Head of caudate nucleus (tissue), 42 donors: ENCODE results near the gene U2AF1L4.
A peak's percentile ranks its signal among the peaks of the same experiment; 100 is the strongest.
"Not testable (repeated sequence)": the region's sequence is repeated elsewhere in the genome, so short reads cannot be mapped to it uniquely, and the experiment has no call there.

ENCODE experiments used
- DNase-seq, 42 donors: peaks; one replicate each; pipeline versions ENCODE4 v3.0.0 to v3.0.0-alpha.2; 2020 to 2021; ENCODE audit warnings: mixed read lengths in 7 of 42
- intact Hi-C: fragments of 100-400 bp; cut with DNase I; formaldehyde crosslinking; loops from one replicate; pipeline ENCODE4 v1.15.0; 2022

The U2AF1L4 gene

DNA sequence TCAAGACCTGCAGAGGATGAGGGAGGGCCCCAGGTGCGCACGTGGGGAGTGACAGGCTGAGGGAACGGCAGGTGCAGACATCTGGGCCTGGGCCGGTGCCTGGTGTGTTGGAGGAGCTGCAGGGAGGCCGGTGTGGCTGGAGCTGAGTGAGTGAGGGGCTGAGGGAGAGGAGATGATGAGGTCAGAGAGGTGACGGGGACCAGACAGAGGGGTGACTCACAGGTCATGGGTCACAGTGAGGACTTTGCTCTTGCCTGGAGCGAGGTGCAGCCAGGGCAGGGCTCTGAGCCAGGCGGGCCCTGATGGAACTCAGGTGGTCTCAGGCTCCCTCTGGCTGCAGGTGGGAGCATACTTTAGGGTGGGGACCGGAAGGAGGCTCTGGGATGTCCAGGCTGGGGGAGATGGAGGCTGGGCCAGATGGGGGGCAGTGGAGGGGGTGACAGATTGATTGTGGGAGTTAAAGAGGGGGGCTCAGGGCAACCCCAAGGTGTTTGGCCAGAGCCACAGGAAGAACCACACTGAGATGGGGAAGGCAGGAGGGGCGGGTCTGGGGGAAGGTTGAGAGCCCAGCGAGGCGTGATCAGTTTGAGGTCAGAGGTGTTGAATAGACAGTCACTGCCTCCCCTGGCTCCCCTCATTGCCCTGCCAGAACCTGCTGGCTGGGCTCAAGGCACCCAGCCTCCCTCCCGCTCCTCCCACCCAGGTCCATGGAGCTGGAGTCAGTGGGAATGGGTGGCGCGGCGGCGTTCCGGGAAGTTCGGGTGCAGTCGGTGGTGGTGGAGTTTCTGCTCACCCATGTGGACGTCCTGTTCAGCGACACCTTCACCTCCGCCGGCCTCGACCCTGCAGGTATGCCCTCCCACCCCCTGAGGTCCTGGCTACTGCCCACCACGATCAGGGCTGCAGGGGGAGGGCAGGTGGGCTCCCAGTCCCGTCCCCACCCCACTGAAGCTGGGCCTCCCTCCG lies 38.5 kb upstream of the U2AF1L4 start:
- intact Hi-C loops: no loop called here
- peak in 3 of 42 donors; percentile 29 to 47 (median 37) for DNase-seq

GRCh38 chr19:35782589-35782988 lies 37.4 kb upstream of the U2AF1L4 start:
- no peak for DNase-seq
- intact Hi-C loops: no loop called here

DNA sequence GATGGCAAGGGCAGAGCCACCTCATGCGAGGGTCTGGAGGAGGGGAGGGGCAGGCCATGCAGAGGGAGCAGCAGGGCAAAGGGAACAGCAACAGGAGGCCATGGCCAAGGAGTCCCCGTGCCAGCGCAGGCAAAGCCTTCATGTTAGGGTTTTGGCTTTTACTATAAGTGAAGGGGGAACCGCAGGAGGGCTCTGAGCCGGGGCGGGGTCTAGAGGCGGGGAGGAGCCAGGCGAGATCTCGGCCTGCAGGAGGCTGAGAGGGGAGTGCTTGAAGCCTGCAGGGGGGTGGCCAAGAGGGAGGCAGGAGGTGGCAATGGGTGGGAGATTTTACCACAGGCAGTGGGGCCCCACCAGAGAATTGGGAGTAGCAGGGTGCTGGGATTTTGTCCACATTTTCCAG lies 36.4 kb upstream of the U2AF1L4 start:
- intact Hi-C loops: no loop called here
- no peak for DNase-seq

- no peak for DNase-seq
- intact Hi-C loops: no loop called here
These were observed 35.5 kb upstream of the U2AF1L4 start for GRCh38 chr19:35780717-35781116.

DNA sequence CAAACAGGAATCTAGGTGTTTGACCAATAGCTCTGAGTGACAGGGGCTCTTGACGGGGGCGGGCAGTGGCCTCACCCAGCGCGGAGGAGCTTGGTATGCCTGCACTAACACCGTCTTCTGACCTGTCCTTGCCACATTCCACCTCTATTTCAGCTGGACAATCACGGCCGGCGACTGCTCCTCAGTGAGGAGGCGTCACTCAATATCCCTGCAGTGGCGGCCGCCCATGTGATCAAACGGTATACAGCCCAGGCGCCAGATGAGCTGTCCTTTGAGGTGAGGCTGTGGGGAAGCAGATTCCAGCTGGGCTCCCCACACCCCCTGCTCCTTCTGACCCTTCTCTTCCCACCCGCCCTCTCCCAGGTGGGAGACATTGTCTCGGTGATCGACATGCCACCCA lies 34.8 kb upstream of the U2AF1L4 start:
- intact Hi-C loops: no loop called here
- DNase-seq: no peak

- intact Hi-C loops: loop anchor here (5.0 kb wide), 1 partner anchor 88 kb away; the partner anchor contains the start of gene APLP1
- peak in 24 of 42 donors; percentile 26 to 79 (median 59) for DNase-seq
These were observed 33.8 kb upstream of the U2AF1L4 start for GRCh38 chr19:35779033-35779432.

DNA sequence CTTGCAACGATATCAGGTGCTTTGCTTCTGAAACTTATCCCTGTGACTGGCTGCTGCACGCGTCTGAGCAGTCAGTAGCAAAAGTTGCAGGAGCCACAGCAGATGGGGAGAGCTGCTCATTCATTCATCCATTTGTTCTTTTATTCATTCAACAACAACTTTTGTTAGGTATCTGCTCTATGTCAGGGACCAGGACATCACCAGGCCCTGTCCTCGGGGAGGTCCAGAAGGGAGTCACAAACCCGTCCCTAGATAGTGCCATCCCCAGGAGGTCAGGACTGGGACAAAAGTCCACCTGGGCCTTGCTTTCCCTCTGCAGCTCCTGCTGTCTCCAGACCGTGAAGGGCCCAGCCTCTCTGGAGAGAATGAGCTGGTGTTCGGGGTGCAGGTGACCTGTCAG lies 32.7 kb upstream of the U2AF1L4 start:
- intact Hi-C loops: loop anchor here (5.0 kb wide), 1 partner anchor 89 kb away; the partner anchor contains the start of gene APLP1
- DNase-seq: no peak

- intact Hi-C loops: loop anchor here (5.0 kb wide), 1 partner anchor 90 kb away; the partner anchor contains the start of gene APLP1
These were observed 32.0 kb upstream of the U2AF1L4 start for GRCh38 chr19:35777086-35777841.

DNA sequence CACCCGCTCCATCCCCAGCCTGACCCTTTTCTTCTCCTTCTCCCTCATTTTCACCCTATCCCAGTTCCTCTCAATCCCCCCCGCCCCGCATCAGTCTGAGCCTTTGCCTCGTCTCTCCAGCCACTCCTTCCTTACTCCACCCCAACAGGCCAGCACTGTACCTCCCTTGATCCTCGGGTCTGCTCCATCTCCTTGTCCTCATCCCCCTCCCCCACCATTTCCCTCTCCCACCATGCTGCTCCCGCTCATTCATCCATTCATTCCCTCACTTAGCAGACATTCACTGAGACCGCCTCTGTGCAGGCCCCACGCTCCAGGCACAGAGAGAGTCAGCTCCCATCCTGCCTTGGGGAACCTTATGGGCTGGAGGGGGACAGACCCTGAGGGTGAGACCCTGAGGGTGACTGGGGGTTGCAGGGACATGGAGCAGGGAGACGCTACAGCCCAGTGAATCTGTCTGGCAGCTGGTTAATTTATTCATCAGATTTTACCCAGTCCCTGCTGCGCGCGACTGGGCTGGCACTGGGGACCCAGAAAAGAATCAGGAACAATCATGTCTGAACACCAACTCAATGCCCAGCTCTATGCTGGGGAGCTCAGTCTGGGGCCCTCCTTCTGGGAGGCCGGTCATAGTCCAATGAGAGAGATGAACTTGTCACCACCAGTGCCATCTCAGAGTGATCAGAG lies 31.0 kb upstream of the U2AF1L4 start:
- DNase-seq: peak in 4 of 42 donors; percentile 26 to 52 (median 42)
- intact Hi-C loops: loop anchor here (5.0 kb wide), 1 partner anchor 91 kb away; the partner anchor contains the start of gene APLP1

More at GRCh38 chr19:35777086-35777841, 32.0 kb upstream of the U2AF1L4 start:
- DNase-seq: peak in 26 of 42 donors; percentile 29 to 72 (median 56)

DNA sequence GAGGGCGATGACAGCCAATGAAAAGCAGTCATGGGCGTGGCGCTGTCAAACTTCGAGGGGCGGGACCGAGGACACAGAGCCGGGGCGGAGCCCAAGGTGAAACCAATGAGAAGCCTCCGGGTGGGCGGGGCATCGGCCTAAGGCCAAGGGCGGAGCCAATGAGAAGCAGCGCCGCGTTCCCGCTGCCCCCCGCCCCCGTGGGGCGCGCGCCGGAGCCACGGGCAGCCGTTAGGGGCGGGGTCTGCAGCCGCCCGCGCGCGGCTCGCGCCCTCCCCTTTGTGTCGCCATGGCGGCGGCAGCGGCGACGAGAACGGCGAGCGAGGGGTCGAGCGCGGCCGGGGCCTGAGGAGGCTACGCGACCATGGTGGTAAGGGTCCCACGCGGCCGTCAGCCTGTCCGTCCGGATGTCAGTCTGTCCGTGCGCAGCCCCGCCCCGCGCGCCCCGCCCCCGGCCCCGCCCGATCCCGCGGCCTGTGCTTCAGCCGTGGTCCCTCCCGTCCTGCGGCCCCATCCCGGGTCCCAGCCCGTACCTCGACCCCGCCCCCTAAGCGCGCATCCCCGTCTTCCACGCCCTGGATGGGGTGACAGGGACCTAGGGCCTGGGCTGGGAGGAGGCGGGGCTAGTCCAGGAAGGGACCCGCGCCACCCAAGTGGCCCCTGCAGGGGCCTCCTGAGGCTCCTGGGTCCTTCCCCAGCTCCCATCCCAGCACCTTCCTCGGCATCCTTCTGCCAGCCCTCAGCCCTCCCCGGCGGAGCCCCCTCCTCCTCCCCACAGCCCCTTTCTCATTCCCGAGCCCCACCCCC lies 30.3 kb upstream of the U2AF1L4 start, which contains the start of gene ARHGAP33:
ARHGAP33 (plus strand) TSS at position 267 of the 804 bp plus-strand sequence; CDS start at position 362, 95 bp downstream.
- peak; percentile 98 to 100 (median 100) for DNase-seq
- intact Hi-C loops: loop anchor here (5.0 kb wide), 1 partner anchor 92 kb away; the partner anchor contains the start of gene APLP1

DNA sequence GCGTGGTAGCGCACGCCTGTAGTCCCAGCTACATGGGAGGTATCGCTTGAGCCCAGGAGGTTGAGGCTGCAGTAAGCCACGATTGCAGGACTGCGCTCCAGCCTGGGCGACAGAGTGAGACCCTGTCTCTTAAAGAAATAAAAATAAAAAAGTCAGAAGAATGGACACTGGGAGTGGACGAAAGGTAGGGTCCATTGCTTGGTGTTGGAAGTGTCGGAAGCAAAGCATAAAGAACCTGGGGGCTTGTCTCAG lies 29.8 kb upstream of the U2AF1L4 start:
- DNase-seq: no peak
- intact Hi-C loops: loop anchor here (5.0 kb wide), 1 partner anchor 92 kb away; the partner anchor contains the start of gene APLP1

GRCh38 chr19:35774274-35775045 lies 29.2 kb upstream of the U2AF1L4 start:
- no peak for DNase-seq
- intact Hi-C loops: loop anchor here (5.0 kb wide), 1 partner anchor 93 kb away; the partner anchor contains the start of gene APLP1

- intact Hi-C loops: no loop called here
- no peak for DNase-seq
These were observed 28.0 kb upstream of the U2AF1L4 start for GRCh38 chr19:35773020-35773806.

DNA sequence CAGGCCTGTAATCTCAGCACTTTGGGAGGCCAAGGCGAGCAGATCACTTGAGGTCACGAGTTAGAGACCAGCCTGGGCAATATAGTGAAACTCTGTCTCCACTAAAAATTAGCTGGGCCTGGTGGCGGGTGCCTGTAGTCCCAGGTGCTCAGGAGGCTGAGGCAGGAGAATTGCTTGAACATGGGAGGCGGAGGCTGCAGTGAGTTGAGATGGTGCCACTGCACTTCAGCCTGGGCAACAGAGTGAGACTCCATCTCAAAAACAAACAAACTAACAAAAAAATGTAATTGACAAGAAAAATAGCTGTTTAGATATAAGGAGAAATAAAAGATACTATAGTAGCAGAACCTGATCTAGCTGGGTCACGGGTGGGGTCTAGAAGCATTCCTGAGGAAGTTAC lies 27.1 kb upstream of the U2AF1L4 start:
- DNase-seq, intact Hi-C loops: not testable (repeated sequence)

DNA sequence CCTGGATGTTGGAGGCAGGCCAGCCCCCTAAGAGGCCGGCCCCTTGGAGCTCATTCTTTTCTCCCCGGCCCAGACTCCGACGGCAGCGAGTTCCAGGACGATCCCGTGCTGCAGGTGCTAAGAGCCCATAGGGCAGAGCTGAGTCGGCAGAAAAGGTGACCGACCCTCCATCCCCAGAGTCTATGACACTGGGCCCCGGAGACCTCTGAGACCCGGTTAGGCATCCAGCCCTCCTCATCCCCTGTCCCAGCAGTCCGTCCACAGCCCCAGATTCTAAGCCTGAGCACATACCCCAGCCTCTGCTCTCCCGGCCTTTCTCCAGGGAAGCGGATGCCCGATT lies 22.8 kb upstream of the U2AF1L4 start:
- intact Hi-C loops: no loop called here
- no peak for DNase-seq

DNA sequence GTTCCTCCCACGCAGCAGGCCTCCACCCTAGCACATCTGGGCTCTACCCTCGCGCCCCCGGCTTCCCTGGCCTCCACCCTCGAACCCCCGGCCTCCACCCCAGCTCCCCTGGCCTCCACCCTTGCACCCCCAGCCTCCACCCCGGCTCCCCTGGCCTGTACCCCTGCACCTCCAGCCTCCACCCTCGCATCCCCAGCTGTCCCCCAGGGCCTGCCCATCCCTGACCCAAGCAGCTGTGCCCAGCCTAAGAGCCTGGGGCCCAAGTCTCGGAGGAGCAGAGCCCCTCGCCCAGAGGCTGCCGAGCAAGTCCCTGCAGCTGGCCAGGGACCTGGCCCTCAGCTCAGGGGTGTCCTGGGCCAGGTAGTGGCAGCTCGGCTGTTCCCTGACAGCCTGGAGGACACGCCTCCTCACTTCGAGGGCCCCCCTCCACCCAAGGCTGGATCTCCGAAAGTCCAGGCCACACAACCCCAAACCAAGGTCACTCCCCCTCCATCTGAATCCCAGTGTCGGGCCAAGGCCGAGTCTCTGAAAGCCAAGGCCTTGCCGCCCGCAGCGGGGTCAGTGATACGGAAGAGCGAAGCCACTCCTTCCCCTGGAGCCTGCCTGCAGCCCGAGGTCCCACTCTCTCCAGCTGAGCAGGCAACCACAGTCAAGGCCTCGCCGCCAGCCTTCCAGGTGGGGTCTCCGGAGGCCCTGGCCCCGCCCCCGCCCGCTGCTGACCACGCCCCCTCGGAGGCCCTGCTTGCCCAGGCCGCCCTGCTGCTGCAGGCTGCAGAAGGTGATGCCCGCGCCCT lies 22.3 kb upstream of the U2AF1L4 start:
- DNase-seq: no peak

More for the DNA sequence above, 22.3 kb upstream of the U2AF1L4 start:
- intact Hi-C loops: no loop called here
